GM12891 (cell line): Measurements from ENCODE around the gene CCDC142.
"Not testable (repeated sequence)": the region's sequence is repeated elsewhere in the genome, so short reads cannot be mapped to it uniquely, and the experiment has no call there.

Experiments
- DNase-seq: peaks from one replicate; pipeline ENCODE4 v3.0.0; 2011; ENCODE audit warnings: low spot score; ENCODE audit not compliant: insufficient read length
- FAIRE-seq: peaks from 2 replicates; lab custom pipeline; 2011; peaks lifted over from hg19 to GRCh38; lab: Jason Lieb, UNC
- PAX5 ChIP-seq: IDR thresholded peaks from 2 replicates; pipeline ENCODE4 v1.6.1; 2011; ENCODE audit warnings: low read length, moderate library complexity, mild to moderate bottlenecking; ENCODE audit not compliant: insufficient read depth, severe bottlenecking
- POLR2A ChIP-seq: IDR thresholded peaks from 2 replicates; pipeline ENCODE4 v1.6.1; 2011; ENCODE audit warnings: low read depth, low read length, control low read depth
- POLR2AphosphoS5 ChIP-seq: IDR thresholded peaks from 2 replicates; pipeline ENCODE4 v1.6.1; 2011; ENCODE audit warnings: low read depth, low read length, control low read depth
- POU2F2 ChIP-seq: IDR thresholded peaks from 2 replicates; pipeline ENCODE4 v1.6.1; 2011; ENCODE audit warnings: low read depth, mild to moderate bottlenecking, control low read depth, low read length, moderate library complexity
- SPI1 ChIP-seq: IDR thresholded peaks from 2 replicates; pipeline ENCODE4 v1.6.1; 2011; ENCODE audit warnings: low read depth, low read length, control low read depth
- TAF1 ChIP-seq: IDR thresholded peaks from 2 replicates; pipeline ENCODE4 v1.6.1; 2011; ENCODE audit warnings: low read depth, low read length, control low read depth

The CCDC142 gene

DNA sequence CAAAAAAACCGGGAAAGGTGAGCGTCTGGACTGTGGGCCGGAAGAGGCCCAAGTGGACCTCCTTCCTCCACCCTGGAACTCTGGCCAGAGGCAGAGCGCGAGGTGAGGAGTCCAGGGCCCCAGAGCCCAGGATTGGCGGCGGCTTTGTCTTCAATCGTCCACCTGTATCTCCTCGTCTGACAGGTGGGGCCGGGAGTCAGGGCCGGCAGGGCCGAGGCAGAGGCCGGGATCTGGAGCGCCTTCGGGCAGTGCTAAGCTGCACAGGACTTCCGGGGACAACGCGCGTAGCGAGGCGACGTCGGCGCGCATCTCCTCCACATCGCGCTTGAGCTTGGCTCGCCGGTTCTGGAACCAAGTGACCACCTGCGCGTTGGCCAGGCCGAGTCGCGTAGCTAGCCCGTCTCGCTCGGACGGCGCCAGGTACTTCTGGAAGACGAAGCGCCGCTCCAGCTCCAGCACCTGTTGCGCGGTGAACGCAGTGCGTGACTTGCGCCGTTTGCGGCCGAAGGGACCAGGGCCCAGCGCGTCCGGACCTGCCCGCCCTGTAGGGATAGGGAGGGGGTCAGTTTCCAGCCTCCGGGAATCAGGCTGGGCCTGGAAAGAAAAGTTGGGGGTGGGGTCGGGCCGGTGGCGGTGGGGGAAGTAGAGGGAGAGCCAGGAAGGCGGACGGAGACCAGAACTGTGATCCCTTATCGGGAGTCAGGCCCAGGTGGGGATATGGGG, 15.1 kb upstream of the CCDC142 start:
- FAIRE-seq, result peak; percentile 38
- TF ChIP-seq TAF1 (no peak), POU2F2 (no peak), POLR2AphosphoS5 (no peak), POLR2A (no peak), SPI1 (no peak), PAX5 (no peak)
- no peak for DNase-seq

DNA sequence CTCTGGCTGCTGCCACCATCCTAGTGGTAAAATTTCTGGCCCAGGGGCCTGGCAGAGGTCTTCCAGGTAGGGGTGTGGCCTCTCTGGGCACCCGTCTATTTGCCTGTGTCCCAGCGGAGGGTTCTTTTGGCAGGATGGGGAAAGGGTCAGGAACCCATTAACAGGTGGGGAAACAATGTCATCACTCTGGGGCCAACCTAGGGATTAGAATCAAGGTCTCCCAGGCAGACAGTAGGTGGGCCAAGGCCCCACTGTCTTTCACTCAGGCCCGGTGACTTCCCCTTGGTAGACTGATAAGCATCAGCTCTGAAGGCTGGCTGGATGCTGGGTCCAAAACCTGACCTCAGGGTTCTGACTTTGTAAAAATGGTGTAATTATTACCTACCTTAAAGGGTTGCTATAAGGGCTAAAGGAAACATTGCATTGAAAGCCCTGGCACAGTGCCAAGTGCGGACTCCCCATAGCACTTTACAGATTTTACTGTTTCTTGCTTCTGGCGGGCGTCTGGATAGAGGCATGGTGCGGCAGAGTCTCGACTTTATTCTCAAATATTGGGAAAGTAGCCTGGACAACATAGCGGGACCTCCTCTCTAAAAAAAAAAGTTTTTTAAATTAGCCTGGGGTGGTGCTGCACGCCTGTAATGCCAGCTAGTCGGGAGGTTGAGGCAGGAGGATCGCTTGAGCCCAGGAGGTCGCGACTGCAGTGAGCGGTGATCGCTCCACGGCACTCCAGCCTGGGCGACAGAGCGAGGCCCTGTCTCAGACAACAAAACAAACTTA, 14.4 kb upstream of the CCDC142 start:
- TF ChIP-seq TAF1 (no peak), POLR2A (no peak), POU2F2 (no peak), PAX5 (no peak), SPI1 (no peak), POLR2AphosphoS5 (no peak)
- FAIRE-seq, result peak; percentile 13

DNA sequence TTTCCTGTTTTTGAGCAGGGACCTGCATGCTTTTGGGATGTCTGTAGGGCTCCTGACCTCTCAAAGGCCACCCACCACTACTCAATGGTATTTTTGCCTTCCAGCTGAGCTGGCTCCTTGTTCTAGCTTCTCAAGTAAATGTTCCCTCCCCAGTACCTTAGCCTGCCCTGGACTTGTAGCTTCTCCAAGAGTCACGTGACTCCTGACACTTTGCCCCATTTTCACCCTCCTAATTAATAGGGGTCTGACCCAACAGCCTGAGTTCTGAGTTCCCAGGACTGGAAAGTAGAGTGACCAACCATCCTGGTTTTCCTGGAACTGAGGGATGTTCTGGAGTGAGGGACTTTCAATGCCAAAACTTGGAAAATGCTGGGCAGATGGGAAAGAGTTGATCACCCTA, 12.6 kb upstream of the CCDC142 start:
- no peak for FAIRE-seq
- DNase-seq, result no peak
- TF ChIP-seq TAF1 (no peak), POLR2AphosphoS5 (no peak), PAX5 (no peak), POLR2A (no peak)

More for the DNA sequence above, 14.4 kb upstream of the CCDC142 start:
- no peak for DNase-seq

DNA sequence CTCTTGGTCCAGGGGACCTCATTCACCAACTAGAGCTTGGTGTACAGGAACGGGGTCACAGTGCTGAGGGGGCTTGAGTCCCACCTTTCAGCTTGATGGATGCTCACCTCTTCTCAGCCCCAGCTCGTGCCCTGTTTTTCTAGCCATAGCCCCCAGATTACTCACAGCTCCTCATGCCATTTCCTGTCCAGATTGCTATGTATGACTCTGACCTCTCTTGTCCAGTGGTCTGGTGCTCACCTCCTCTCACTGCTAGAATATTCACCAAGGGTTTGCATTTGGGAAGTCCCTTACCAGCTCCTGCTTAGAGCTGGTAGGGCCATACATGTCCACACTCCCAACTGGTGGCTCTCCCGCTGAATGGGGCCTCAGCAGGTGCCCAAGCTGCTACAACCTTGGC, 10.7 kb upstream of the CCDC142 start:
- TF ChIP-seq PAX5, result no peak
- no peak for TF ChIP-seq TAF1
- no peak for TF ChIP-seq POLR2AphosphoS5
- TF ChIP-seq POU2F2, result no peak
- no peak for TF ChIP-seq SPI1
- no peak for TF ChIP-seq POLR2A
- FAIRE-seq (no peak), DNase-seq (no peak)

DNA sequence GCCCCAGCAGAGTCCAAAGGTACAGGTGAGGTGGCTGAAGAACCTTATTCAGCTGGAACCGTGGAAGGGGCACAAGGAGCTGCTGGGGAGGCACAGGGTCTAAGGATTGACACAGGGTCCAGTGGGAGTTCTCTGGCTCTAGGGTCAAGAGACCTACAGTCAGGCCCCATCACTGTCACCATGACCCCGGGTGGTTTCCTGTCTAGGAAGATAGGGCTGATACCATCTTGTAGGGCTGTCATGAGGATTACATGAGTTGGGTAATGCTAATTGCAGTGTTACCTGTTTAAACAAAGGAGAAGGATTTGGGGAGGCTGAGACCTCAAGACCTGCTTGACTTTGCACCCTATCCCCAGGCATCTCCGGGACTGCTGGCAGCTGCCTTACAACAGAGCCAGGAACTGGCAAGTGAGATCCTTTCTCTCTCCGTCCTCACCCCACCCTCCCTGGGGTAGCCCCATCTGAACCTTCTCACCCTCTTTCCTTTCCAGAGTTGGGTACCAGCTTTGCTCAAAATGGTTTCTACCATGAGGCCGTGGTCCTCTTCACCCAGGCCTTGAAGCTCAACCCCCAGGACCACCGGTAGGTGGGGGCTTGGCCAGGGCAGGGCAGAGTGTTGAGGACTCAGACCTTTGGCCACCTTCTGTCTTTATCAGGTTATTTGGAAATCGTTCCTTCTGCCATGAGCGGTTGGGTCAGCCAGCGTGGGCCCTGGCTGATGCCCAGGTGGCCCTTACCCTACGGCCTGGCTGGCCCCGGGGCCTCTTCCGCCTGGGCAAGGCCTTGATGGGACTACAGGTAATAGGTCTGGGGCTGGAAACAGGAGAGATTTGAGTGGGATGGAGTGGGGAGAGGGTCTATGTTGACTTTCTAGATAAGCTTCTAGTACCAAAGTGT, 9.1 kb upstream of the CCDC142 start:
- FAIRE-seq, result no peak

DNA sequence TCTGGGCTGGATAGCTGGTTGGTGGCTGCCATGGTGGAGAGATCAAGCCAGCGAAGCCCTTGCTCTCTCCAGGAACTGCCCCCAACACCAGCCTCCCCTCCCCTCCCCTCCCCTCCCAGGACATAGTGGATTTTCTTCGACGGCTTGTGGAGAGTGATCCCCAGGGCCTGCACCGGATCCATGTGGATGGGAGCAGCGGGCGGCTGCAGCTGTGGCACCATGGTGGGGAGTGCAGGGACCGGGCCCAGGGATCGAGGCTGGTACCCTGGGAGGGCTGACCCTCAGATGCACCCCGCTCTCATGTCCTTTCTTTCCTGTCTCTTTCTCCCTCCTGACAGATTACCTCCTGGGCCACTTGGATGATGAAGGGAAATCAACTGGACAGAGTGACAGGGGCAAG, 7.1 kb upstream of the CCDC142 start:
- no peak for FAIRE-seq
- no peak for DNase-seq
- TF ChIP-seq POLR2AphosphoS5 (no peak), TAF1 (no peak), POLR2A (no peak), POU2F2 (no peak), SPI1 (no peak), PAX5 (no peak)

More for the DNA sequence above, 9.1 kb upstream of the CCDC142 start:
- TF ChIP-seq SPI1, result no peak
- TF ChIP-seq POLR2A, result no peak
- no peak for TF ChIP-seq TAF1
- no peak for TF ChIP-seq PAX5
- TF ChIP-seq POU2F2, result no peak
- no peak for TF ChIP-seq POLR2AphosphoS5
- DNase-seq, result no peak

DNA sequence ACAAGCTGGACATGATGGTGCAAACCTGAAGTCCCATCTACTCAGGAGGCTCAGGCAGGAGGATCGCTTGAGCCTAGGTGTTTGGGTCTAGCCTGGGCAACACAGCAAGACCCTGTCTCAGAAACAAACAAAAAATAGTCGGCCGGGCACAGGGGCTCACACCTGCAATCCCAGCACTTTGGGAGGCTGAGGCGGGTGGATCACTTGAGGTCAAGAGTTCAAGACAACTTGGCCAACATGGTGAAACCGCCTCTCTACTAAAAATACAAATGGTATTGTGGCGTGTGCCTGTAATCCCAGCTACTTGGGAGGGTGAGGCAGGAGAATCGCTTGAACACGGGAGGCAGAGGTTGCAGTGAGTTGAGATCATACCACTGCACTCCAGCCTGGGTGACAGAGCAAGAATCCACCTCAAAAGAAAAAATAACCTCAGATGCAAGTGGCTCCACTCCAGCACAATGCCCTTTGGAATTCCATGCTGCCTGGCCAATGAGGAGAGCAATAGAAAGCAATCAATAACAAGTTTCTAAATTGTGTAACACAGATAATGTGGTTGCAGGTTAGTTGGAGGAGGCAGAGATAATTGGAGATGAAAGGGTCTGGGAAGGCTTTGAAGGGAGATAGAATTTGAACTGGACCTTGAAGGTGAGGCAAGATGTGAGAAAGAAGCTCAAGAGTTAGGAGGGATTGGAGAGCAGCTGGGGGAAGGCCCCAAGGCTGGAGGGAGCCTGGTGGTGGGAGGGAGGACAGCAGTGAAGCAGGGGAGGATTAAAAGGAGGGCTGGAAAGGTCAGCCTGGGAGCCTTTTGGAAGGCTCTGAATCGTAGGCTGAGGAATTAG, 6.1 kb upstream of the CCDC142 start:
- FAIRE-seq (no peak), DNase-seq (no peak)
- no peak for TF ChIP-seq POU2F2
- no peak for TF ChIP-seq POLR2A
- no peak for TF ChIP-seq TAF1
- no peak for TF ChIP-seq POLR2AphosphoS5
- no peak for TF ChIP-seq SPI1
- TF ChIP-seq PAX5, result no peak

DNA sequence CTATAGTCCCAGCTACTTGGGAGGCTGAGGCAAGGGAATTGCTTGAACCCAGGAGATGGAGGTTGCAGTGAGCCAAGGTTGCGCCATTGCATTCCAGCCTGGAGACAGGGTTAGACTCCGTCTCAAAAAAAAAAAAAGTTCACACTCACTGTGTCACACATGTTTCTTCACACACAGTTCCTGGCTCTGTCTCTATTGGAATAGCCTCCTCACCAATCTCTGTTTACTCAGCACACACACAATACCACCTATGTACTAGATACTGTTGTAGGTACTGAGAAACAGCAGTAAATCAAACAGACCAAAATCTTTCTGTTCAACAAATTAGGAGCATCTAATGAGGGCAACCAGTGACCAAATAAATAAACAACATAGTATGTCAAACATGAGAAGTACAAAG, 3.3 kb upstream of the CCDC142 start:
- FAIRE-seq, result no peak
- DNase-seq, result no peak
- TF ChIP-seq POLR2A (no peak), TAF1 (no peak)

DNA sequence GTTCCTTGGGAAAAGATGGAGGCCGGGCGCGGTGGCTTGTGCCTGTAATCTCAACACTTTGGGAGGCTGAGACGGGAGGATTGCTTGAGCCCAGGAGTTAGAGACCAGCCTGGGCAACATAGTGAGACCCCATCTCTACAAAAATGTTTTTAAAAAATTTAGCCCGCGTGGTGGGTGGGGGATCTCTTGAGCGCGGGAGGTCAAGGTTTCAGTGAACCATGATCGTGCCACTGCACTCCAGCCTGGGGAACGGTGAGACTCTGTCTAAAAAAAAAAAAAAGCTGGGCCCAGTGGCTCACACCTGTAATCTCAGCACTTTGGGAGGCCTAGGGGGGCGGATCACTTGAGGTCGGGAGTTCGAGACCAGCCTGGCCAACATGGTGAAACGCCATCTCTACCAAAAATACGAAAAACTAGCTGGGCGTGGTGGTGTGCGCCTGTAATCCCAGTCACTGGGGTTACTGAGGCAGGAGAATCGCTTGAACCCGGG, 922 bp upstream of the CCDC142 start:
- not testable (repeated sequence) for DNase-seq, FAIRE-seq
